OCI-LY1 (cell line): Measurements from ENCODE around the gene RAB14.

Source experiments
- CTCF ChIP-seq: fragments of 200-600 bp; sonication (generic), shearing (Covaris generic); IDR thresholded peaks from 2 replicates; pipeline ENCODE4 v1.5.1; 2017; ENCODE audit warnings: mild to moderate bottlenecking, antibody characterized with exemption, low read length, moderate library complexity, mixed read lengths
- EZH2 ChIP-seq: fragments of 200-600 bp; sonication (generic), shearing (Covaris generic); IDR thresholded peaks from 2 replicates; pipeline ENCODE4 v1.8.0; 2017; ENCODE audit warnings: borderline replicate concordance, mixed run types, mild to moderate bottlenecking, antibody characterized with exemption, low read length, moderate library complexity, mixed read lengths

- TF ChIP-seq CTCF, result no peak
- no peak for TF ChIP-seq EZH2
Observed at GRCh38 chr9:121154782-121155181, 46.9 kb downstream of the RAB14 start.
